Coronary artery (tissue), 2 donors: ENCODE measurements around the gene SCN5A.

ENCODE experiments used
- DNase-seq: peaks from one replicate; pipeline ENCODE4 v3.0.0-alpha.2; 2017; ENCODE audit warnings: low spot score
- H3K27ac ChIP-seq, 2 donors: fragments of 200-600 bp; sonication (generic); one replicate each; pipeline ENCODE4 v1.5.1; 2016 to 2019
- H3K4me3 ChIP-seq: fragments of 200-600 bp; sonication (generic); 2 replicates; pipeline ENCODE4 v1.5.1; 2016; ENCODE audit warnings: mild to moderate bottlenecking, moderate library complexity
- TF ChIP-seq, protein P1 (sequence below): fragments of 200-600 bp; sonication (generic); IDR thresholded peaks from one replicate; pipeline ENCODE4 v1.5.1; 2019; ENCODE audit warnings: antibody characterized with exemption

SCN5A gene

DNA sequence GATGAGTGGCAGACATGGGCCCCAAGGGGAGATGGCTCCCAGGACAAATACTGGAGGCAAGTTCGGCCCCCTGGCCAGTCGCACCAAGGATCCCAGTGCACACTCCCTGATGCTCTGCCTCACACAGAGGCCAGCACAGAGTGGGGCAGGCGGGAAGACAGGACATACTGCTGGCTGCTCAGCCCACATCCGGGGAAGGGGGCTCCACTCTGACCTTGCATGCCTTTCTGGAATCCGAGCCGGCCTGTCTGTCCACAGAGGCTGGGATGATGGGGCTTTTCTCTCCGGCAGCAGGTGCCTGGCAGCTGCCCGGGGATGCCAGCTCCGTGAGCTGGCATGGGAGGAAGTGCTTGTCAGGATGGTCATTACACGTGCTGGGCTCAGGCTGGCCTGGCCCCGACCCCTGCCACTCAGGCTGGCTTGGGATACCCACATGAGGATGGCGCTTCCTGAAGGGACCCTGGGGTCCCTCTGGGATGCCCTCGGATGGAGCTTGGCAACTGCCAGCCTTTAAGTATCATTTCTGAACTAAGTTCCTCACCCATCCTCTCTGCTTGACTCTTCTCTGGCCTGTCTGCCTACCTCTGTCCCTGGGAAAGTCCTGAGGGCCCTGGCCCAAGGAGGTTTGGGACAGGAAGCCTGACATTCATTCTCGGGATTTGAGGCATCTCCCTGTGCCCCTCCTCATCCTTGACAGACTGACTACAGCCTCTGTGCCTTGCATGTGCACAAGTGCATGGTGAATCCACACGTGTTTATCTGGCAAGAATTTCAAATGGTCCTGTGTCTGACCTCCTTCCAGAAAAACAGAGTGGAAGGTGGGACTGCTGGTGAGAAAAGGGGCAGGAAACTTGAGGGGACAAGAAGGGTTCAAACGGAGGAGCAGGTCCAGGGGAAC is 106.8 kb downstream of the SCN5A start:
- H3K4me3 ChIP-seq = no peak overlapping the region
- DNase-seq = peak; percentile 67
- TF ChIP-seq, protein P1, sequence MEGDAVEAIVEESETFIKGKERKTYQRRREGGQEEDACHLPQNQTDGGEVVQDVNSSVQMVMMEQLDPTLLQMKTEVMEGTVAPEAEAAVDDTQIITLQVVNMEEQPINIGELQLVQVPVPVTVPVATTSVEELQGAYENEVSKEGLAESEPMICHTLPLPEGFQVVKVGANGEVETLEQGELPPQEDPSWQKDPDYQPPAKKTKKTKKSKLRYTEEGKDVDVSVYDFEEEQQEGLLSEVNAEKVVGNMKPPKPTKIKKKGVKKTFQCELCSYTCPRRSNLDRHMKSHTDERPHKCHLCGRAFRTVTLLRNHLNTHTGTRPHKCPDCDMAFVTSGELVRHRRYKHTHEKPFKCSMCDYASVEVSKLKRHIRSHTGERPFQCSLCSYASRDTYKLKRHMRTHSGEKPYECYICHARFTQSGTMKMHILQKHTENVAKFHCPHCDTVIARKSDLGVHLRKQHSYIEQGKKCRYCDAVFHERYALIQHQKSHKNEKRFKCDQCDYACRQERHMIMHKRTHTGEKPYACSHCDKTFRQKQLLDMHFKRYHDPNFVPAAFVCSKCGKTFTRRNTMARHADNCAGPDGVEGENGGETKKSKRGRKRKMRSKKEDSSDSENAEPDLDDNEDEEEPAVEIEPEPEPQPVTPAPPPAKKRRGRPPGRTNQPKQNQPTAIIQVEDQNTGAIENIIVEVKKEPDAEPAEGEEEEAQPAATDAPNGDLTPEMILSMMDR = no peak
- H3K27ac ChIP-seq = no peak overlapping the region

DNA sequence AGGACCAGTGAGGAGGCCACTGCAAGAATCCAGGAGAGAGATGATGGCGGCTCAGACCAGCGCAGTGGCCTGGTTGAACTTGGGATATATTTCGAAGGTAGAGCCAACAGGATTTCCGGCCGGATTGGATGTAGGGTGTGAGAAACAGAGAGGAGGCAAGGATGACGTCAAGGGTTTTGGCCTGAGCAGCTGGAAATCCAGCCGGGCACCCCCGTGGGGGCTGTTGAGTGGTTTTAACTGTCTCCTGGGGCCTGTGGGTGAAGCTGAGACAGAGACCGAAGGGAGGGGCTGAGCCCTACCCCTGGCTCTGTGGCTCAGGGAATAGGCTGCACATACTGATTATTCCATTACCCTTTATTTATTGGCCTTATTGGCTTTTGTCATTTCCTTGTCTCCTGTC is 107.7 kb downstream of the SCN5A start:
- TF ChIP-seq, protein P1 = no peak
- Histone ChIP-seq H3K4me3 (no peak overlapping the region), H3K27ac (no peak overlapping the region)
- peak; percentile 61 for DNase-seq

DNA sequence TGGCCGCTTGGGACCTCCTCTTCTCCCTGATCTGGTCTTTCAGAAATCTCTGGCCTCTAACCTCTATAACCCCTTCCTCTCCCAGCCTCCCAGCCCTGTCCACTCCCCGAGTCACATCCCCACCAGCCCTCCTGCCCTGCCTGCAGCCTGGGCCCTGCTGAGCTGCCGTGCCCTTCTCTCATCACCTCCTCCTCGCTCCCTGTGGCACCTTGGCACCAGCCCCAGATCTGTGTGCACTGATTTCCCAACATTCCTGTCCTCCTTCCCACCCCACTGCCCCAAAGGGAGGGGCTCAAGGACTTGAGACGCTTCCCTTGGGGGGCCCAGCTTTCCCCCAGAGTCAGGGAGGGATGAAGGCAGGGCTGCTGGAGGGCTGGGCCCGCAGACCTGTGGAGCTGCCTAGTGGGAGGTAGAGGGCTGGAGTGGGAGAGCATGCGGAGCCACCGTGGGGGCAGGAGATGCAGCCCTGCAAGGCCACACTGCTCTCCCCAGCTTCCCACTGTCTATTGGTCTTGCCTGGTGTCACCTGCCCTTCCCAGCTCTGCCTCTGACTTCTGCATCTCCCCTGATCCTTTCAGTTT is 110.6 kb downstream of the SCN5A start:
- Histone ChIP-seq H3K27ac (no peak overlapping the region), H3K4me3 (no peak overlapping the region)
- TF ChIP-seq, protein P1 = no peak
- no peak for DNase-seq

DNA sequence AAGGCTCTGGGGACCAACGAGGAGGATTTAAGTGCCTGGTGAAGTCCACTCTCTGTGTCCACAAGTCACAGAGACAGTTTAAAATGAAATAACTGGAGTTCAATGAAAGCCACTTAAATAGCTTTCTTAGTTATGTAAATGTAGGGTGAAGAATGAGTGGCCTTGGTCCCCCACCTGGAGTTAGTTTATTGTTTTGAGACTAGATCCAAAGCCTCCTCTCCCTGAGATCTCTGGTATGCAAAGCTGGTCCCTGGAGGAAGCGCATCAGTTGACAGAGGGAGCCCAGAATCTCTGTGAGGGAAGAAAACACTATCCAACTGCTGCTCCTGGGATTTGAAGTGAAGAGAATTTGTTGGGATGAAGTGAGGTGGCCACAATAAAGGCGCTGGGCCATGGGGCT is 112.8 kb downstream of the SCN5A start:
- TF ChIP-seq, protein P1 = no peak
- Histone ChIP-seq H3K27ac (no peak overlapping the region), H3K4me3 (no peak overlapping the region)
- DNase-seq = no peak

DNA sequence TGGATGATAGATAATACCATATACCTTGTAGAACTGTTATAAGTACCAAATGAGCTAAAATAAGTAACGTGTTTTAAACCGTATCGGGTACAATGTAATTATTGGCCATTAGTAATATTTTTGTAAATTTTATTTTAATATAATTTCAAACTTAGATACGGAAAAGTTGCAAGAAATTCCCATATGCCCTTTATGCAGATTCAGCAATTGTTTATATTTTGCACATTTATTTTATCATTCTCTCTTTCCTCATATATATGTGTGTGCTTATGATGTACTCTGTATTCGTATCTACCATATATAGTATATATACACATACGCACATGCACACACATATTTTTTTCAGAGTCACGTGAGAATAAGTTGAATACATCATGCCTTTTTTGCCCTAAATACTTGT is 114.9 kb downstream of the SCN5A start:
- H3K27ac ChIP-seq = no peak overlapping the region
- TF ChIP-seq, protein P1 = no peak

DNA sequence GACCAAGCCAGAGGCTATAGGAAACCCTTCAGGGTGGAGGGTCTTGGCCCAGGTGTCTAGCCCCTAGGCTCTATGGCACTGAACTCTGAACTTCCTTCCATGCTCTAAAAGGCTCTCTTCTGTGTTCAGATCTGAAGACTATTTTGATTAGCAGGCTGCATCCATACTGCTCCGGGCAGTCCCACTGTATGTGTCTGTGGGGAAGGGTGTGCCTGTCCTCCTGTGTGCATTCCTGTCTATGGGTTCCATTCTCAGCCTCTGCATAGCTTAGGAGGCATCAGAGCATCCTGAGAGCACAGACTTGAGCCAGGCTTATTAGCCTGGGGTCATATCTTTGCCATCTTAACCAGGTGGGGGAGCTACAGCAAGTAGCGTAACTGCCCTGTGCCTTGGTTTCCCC is 115.3 kb downstream of the SCN5A start:
- TF ChIP-seq, protein P1 = no peak
- H3K27ac ChIP-seq = no peak overlapping the region
- no peak for DNase-seq
- H3K4me3 ChIP-seq = no peak overlapping the region

More for the DNA sequence above, 114.9 kb downstream of the SCN5A start:
- no peak for DNase-seq
- no peak overlapping the region for H3K4me3 ChIP-seq
